HepG2 (cell line): ENCODE measurements around the gene INPP5E. TPM values are rescaled to one million over a fixed set of nuclear protein-coding genes. Genes with fewer than 3 reads are reported as not detected.

ENCODE experiments used
- AGO1 ChIP-seq: fragments of 200-400 bp; formaldehyde crosslinking; IDR thresholded peaks from 2 replicates; pipeline ENCODE4 v1.6.1; 2017; ENCODE audit warnings: mild to moderate bottlenecking, low read depth, low read length, moderate library complexity; ENCODE audit not compliant: poor library complexity, severe bottlenecking
- CHD4 ChIP-seq: fragments of 200-600 bp; sonication (generic); IDR thresholded peaks from 2 replicates; pipeline ENCODE4 v1.7.0; 2017; ENCODE audit warnings: mild to moderate bottlenecking, low read length, borderline replicate concordance
- EED ChIP-seq: sonication (generic); formaldehyde crosslinking; IDR thresholded peaks from 2 replicates; pipeline ENCODE4 v1.5.0; 2020; ENCODE audit warnings: mild to moderate bottlenecking, missing genetic modification reagents
- HDAC2 ChIP-seq: sonication (generic); formaldehyde crosslinking; IDR thresholded peaks from 2 replicates; pipeline ENCODE4 v1.4.0; 2020; ENCODE audit warnings: missing genetic modification reagents
- SMAD1 ChIP-seq: sonication (generic); formaldehyde crosslinking; IDR thresholded peaks from 2 replicates; pipeline ENCODE4 v1.4.0; 2020; ENCODE audit warnings: missing genetic modification reagents, low read depth, mild to moderate bottlenecking, borderline replicate concordance
- U2AF1 ChIP-seq: fragments of 200-400 bp; formaldehyde crosslinking; optimal IDR thresholded peaks from 2 replicates; pipeline ENCODE3; 2017; ENCODE audit warnings: mild to moderate bottlenecking, low read depth, low read length
- ZBTB40 ChIP-seq, 2 experiments: fragments of 450-650 bp in 1 of 2; sonication (generic) in 1 of 2; formaldehyde crosslinking in 1 of 2; IDR thresholded peaks; 2 replicates each; pipeline versions ENCODE4 v1.6.1 to v1.8.0; 2016 to 2022; ENCODE audit warnings: antibody characterized with exemption in 1 of 2, mild to moderate bottlenecking in 1 of 2, missing genetic modification reagents in 1 of 2
- ZBTB49 ChIP-seq: sonication (generic); formaldehyde crosslinking; IDR thresholded peaks from 2 replicates; pipeline ENCODE4 v1.4.0; 2020; ENCODE audit warnings: missing genetic modification reagents, borderline replicate concordance
- ZNF556 ChIP-seq: sonication (generic); formaldehyde crosslinking; IDR thresholded peaks from 2 replicates; pipeline ENCODE4 v1.4.0; 2020; ENCODE audit warnings: mild to moderate bottlenecking, missing genetic modification reagents, borderline replicate concordance
- ZNF564 ChIP-seq: sonication (generic); formaldehyde crosslinking; IDR thresholded peaks from 2 replicates; pipeline ENCODE4 v1.8.1; 2023; ENCODE audit warnings: mild to moderate bottlenecking, missing genetic modification reagents
- ZNF773 ChIP-seq: sonication (generic); formaldehyde crosslinking; IDR thresholded peaks from 2 replicates; pipeline ENCODE4 v1.4.0; 2020; ENCODE audit warnings: missing genetic modification reagents, borderline replicate concordance
- ZNF850 ChIP-seq: sonication (generic); formaldehyde crosslinking; conservative IDR thresholded peaks from 2 replicates; pipeline ENCODE4 v1.9.0; 2021; ENCODE audit warnings: mild to moderate bottlenecking, missing genetic modification reagents
- ZSCAN21 ChIP-seq: sonication (generic); formaldehyde crosslinking; IDR thresholded peaks from 2 replicates; pipeline ENCODE4 v1.8.0; 2022; ENCODE audit warnings: mild to moderate bottlenecking, missing genetic modification reagents, moderate library complexity, borderline replicate concordance
- ZSCAN30 ChIP-seq: sonication (generic); formaldehyde crosslinking; IDR thresholded peaks from 2 replicates; pipeline ENCODE4 v1.5.0; 2020; ENCODE audit warnings: mild to moderate bottlenecking, missing genetic modification reagents
- polyA plus RNA-seq, 8 experiments: library from polyadenylated mRNA; depleted of rRNA in 3 of 8; stranded (reverse) in 7 of 8; unstranded in 1 of 8; fragments of >200 nt; fragmentation: Illumina TruSeq in 4 of 8; extraction: Trizol in 4 of 8; gene quantifications; 2 replicates each; pipeline versions ENCODE4 v1.2.1 to v1.2.3, GENCODE V29; 2011 to 2016; ENCODE audit warnings: low read depth in 4 of 8, missing spikeins in 1 of 8, mixed read lengths in 1 of 8; ENCODE audit not compliant: insufficient read depth in 1 of 8
- total RNA-seq, 5 experiments: library from RNA; depleted of rRNA; stranded (reverse); fragments of >200 nt; fragmentation: Illumina TruSeq; extraction: Trizol; gene quantifications; 2 replicates each; pipeline ENCODE4 v1.2.3, GENCODE V29; 2016; ENCODE audit warnings: low read depth in 1 of 5

The INPP5E gene
- total and polyA plus RNA-seq, 2 of the 13 experiments (the other 11 are each of a cell fraction or from before 2014, with no cell fraction given), result 5.5 TPM

GRCh38 chr9:136482793-136483588, 43.3 kb upstream of the INPP5E start, which contains the start of gene SEC16A (continued):
- TF ChIP-seq ZNF773 (CRISPR knock-in tag) (no peak; the same call in 1 of the 2 replicates), ZNF556 (CRISPR knock-in tag) (no peak), EED (CRISPR knock-in tag) (no peak), AGO1 (peak; percentile 92), HDAC2 (no peak), U2AF1 (no peak), ZBTB49 (no peak), ZSCAN30 (CRISPR knock-in tag) (no peak), SMAD1 (peak; percentile 42; the same call in 1 of the 2 replicates), ZNF850 (CRISPR knock-in tag) (no peak), ZBTB40 (IDR thresholded peaks at IDR 0.05) (no peak), ZBTB40 (CRISPR knock-in tag; IDR thresholded peaks at IDR 0.05) (0 out of 2 replicates have a peak, but pooled peaks have one; percentile 4), ZNF564 (0 out of 2 replicates have a peak, but pooled peaks have one; percentile 35), CHD4 (no peak), ZSCAN21 (CRISPR knock-in tag) (peak; percentile 66; the same call in 1 of the 2 replicates)
